Hepatocyte (in vitro differentiated cells): ENCODE results near the gene CTBP1. TPM values are rescaled to one million over a fixed set of nuclear protein-coding genes. Genes with fewer than 3 reads are reported as not detected.

Experiments used
- DNase-seq: peaks from one replicate; pipeline ENCODE4 v3.0.0-alpha.2; 2016; ENCODE audit warnings: low spot score
- H2AFZ ChIP-seq: fragments of 200-600 bp; sonication (generic); 2 replicates; pipeline ENCODE4 v1.6.0; 2016; ENCODE audit warnings: antibody characterized with exemption, mild to moderate bottlenecking
- H3K27ac ChIP-seq: fragments of 200-600 bp; sonication (generic); 2 replicates; pipeline ENCODE4 v1.5.1; 2016; ENCODE audit warnings: mild to moderate bottlenecking
- H3K27me3 ChIP-seq: fragments of 200-600 bp; sonication (generic); 2 replicates; pipeline ENCODE4 v1.6.1; 2016
- H3K36me3 ChIP-seq: fragments of 200-600 bp; sonication (generic); replicated peaks from 2 replicates; pipeline ENCODE4 v1.5.1; 2016; ENCODE audit warnings: low read depth; ENCODE audit not compliant: insufficient read depth
- H3K4me1 ChIP-seq: fragments of 200-600 bp; sonication (generic); 2 replicates; pipeline ENCODE4 v1.5.1; 2016; ENCODE audit warnings: mild to moderate bottlenecking, moderate library complexity; ENCODE audit not compliant: insufficient read depth
- H3K4me2 ChIP-seq: fragments of 200-600 bp; sonication (generic); 2 replicates; pipeline ENCODE4 v1.6.0; 2016
- H3K4me3 ChIP-seq: fragments of 200-600 bp; sonication (generic); 2 replicates; pipeline ENCODE4 v1.5.1; 2016; ENCODE audit warnings: mild to moderate bottlenecking
- H3K79me2 ChIP-seq: fragments of 200-600 bp; sonication (generic); 2 replicates; pipeline ENCODE4 v1.6.0; 2017; ENCODE audit warnings: mild to moderate bottlenecking
- H3K9me2 ChIP-seq: fragments of 200-600 bp; sonication (generic); replicated peaks from 2 replicates; pipeline ENCODE4 v1.6.0; 2017; ENCODE audit warnings: mild to moderate bottlenecking; ENCODE audit not compliant: insufficient read depth
- H3K9me3 ChIP-seq: fragments of 200-600 bp; sonication (generic); 2 replicates; pipeline ENCODE4 v1.5.1; 2016; ENCODE audit warnings: low read depth, mild to moderate bottlenecking
- H4K20me1 ChIP-seq: fragments of 200-600 bp; sonication (generic); 2 replicates; pipeline ENCODE4 v1.6.0; 2016; ENCODE audit warnings: mild to moderate bottlenecking; ENCODE audit not compliant: insufficient read depth, poor library complexity, severe bottlenecking
- CTCF ChIP-seq: fragments of 200-600 bp; sonication (generic); IDR thresholded peaks from 2 replicates; pipeline ENCODE4 v1.5.1; 2016; ENCODE audit warnings: antibody characterized with exemption, mild to moderate bottlenecking; ENCODE audit not compliant: poor library complexity
- EZH2 ChIP-seq: fragments of 200-600 bp; sonication (generic); IDR thresholded peaks from 2 replicates; pipeline ENCODE4 v1.6.1; 2016; ENCODE audit warnings: antibody characterized with exemption, mild to moderate bottlenecking, borderline replicate concordance
- EZH2phosphoT487 ChIP-seq: fragments of 200-600 bp; sonication (generic); IDR thresholded peaks from one replicate; pipeline ENCODE4 v1.6.1; 2018; ENCODE audit warnings: antibody characterized with exemption, mild to moderate bottlenecking, low read depth, moderate library complexity; ENCODE audit not compliant: unreplicated experiment, severe bottlenecking
- WGBS: methylation state at CpG from one replicate; pipeline ENCODE4 v1.1.6; 2016; ENCODE audit warnings: low lambda C conversion rate; ENCODE audit errors: missing lambda C conversion rate; 5-methylcytosine and 5-hydroxymethylcytosine counted together
- polyA plus RNA-seq: library from polyadenylated mRNA; unstranded; fragments of >200 nt; fragmentation: Nextera tagmentation; extraction: Ambion mirVana; gene quantifications from 2 replicates; pipeline ENCODE4 v1.2.1, GENCODE V29; 2016
- total RNA-seq: library from RNA; depleted of rRNA; stranded (reverse); fragments of >200 nt; gene quantifications from 2 replicates; pipeline ENCODE4 v1.2.3, GENCODE V29; 2014

CTBP1 gene
- total and polyA plus RNA-seq, 2 experiments from 2014 or later = 169 to 179 TPM

DNA sequence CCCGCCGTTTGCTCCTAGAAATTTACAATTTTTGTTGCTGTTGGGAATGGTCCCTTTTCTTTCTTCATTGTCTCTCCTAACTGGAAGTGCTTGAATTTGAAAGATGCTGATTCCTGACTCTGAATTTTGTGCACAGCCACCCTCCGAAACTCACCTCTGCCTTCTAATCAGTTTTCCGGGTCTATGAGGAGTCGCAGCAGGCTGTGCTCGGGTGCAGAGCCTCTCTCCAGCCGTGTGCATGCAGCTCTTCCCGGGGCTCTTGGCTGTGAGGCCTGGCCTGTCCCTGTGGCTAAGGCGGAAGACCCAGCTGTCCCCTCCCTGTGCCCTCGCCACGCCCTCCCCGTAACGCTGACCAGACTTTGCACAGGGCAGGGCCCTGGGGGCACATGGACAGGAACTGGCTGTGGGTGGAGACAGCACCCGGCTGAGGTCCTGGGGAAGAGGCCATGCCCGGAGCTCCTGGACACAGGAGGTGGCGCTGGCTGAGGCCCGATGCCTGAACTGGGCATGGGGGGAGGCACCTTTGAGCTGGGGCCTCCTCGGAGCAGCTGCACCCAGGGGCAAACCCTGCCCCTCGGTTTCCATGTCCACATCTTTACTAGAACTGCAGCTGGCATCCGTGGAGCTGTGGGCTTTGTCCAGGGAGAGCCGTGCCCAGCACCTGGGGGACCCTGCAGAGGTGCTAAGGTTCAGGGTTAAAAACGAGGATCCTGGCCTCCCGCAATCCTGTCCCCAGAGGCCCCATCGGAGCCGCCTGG is 43.9 kb downstream of the CTBP1 start:
- WGBS = 83% methylated on average over 21 of the region's 25 CpGs
- H4K20me1 ChIP-seq = no peaks in the 10 kb centered on the region
- no peaks in the 10 kb centered on the region for H3K36me3 ChIP-seq
- no peaks in the 10 kb centered on the region for H3K79me2 ChIP-seq
- H3K9me2 ChIP-seq = no peaks in the 10 kb centered on the region
- no peak for TF ChIP-seq CTCF
- no peak for TF ChIP-seq EZH2phosphoT487
- no peak for TF ChIP-seq EZH2
- peaks cover 70% of the 10 kb centered on the region for H3K4me1 ChIP-seq
- no peak overlapping the region for H3K4me3 ChIP-seq
- H3K27ac ChIP-seq = no peak overlapping the region
- no peak overlapping the region for H3K4me2 ChIP-seq
- DNase-seq = peak; percentile 32
- no peaks in the 10 kb centered on the region for H3K27me3 ChIP-seq
- H2AFZ ChIP-seq = no peak overlapping the region
- no peaks in the 10 kb centered on the region for H3K9me3 ChIP-seq

DNA sequence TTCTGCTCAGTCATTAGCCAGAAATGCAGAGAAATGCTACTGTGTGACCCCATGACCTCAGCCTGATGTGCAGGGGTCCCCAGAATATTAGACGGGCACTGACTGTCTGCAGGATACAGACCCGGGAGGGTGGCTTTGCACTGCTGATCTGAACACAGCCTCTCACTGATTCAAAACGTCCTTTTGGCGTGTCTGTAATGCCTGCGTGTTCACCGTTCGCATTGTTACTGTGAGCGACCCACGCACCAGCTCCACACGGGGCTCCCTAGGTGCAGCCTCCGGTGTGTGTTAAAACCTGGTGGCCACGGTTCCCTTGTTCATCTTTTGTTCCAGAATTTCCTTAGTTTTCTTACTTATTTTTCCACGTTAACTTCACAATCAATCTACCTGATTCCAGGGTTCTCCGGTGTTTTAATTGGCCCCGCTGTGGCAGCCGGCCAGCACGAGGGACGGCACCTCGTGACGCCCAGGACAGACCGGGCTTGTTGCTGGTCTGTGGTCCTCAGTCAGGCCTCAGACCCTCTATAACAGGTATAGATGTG is 44.6 kb downstream of the CTBP1 start:
- DNase-seq = no peak
- Histone ChIP-seq H4K20me1 (no peaks in the 10 kb centered on the region), H3K79me2 (no peaks in the 10 kb centered on the region), H3K27ac (no peak overlapping the region), H3K4me2 (no peak overlapping the region), H3K9me3 (no peaks in the 10 kb centered on the region), H3K36me3 (no peaks in the 10 kb centered on the region), H3K9me2 (no peaks in the 10 kb centered on the region), H3K4me1 (peaks cover 65% of the 10 kb centered on the region), H3K27me3 (no peaks in the 10 kb centered on the region), H2AFZ (no peak overlapping the region), H3K4me3 (no peak overlapping the region)
- WGBS = 92% methylated on average over 21 of the region's 21 CpGs
- TF ChIP-seq EZH2 (no peak), CTCF (no peak)

- no peaks in the 10 kb centered on the region for H3K27me3 ChIP-seq
- no peaks in the 10 kb centered on the region for H3K36me3 ChIP-seq
- H2AFZ ChIP-seq = no peak overlapping the region
- H3K4me2 ChIP-seq = no peak overlapping the region
- H3K4me3 ChIP-seq = no peak overlapping the region
- no peaks in the 10 kb centered on the region for H3K79me2 ChIP-seq
- H3K9me3 ChIP-seq = no peaks in the 10 kb centered on the region
- H3K4me1 ChIP-seq = peaks cover 54% of the 10 kb centered on the region
- WGBS = 80% methylated on average over 13 of the region's 13 CpGs
- TF ChIP-seq CTCF (no peak), EZH2 (no peak), EZH2phosphoT487 (no peak)
- no peaks in the 10 kb centered on the region for H4K20me1 ChIP-seq
- peak; percentile 2 for DNase-seq
- no peaks in the 10 kb centered on the region for H3K9me2 ChIP-seq
- H3K27ac ChIP-seq = peak overlapping the region; percentile 86
Observed at GRCh38 chr4:1203026-1203616, 45.8 kb downstream of the CTBP1 start.
